RWPE1 (cell line): Measurements from ENCODE around the gene ZNF628.

ENCODE experiments used
- CTCF ChIA-PET: fragments of 350-600 bp; sonication (Branson Sonifier 250); formaldehyde crosslinking; extraction: SDS; loops from one replicate; lab custom pipeline; 2021; lab: Yijun Ruan, JAX
- POLR2A ChIA-PET: fragments of 400-600 bp; formaldehyde crosslinking; extraction: SDS; loops from one replicate; lab custom pipeline; 2020; ENCODE audit warnings: antibody characterized with exemption; ENCODE audit not compliant: low non-redundant PET; lab: Yijun Ruan, JAX
- DNase-seq: peaks from one replicate; pipeline ENCODE4 v3.0.0; 2012; ENCODE audit warnings: low spot score
- H3K27ac ChIP-seq: fragments of 450-650 bp; 2 replicates; pipeline ENCODE4 v1.5.1; 2017
- CTCF ChIP-seq: fragments of 450-650 bp; conservative IDR thresholded peaks from 2 replicates; pipeline ENCODE4 v1.5.1; 2017; ENCODE audit warnings: low read depth, mild to moderate bottlenecking

Gene ZNF628

GRCh38 chr19:55490478-55491432 lies 14.3 kb downstream of the ZNF628 start:
- no peak for TF ChIP-seq CTCF
- CTCF ChIA-PET, result interaction anchor here (0.6 to 1.7 kb wide), 2 partner anchors 13 to 212 kb away, joined by 3 to 11 read pairs; no protein-coding TSS in a partner anchor
- POLR2A ChIA-PET, result interaction anchor here (0.6 kb wide), 1 partner anchor 134 kb away, joined by 3 read pairs; the partner anchor contains the start of gene ZNF784
- H3K27ac ChIP-seq, result peak overlapping the region; percentile 99
- DNase-seq, result no peak

- ChIA-PET POLR2A (interaction anchor here (0.6 kb wide), 1 partner anchor 133 kb away, joined by 3 read pairs; the partner anchor contains the start of gene ZNF784), CTCF (interaction anchor here (0.6 to 1.7 kb wide), 3 partner anchors 12 to 211 kb away, joined by 3 to 11 read pairs (median 3); no protein-coding TSS in a partner anchor)
- DNase-seq, result no peak
- H3K27ac ChIP-seq, result peak overlapping the region; percentile 99
- TF ChIP-seq CTCF, result no peak
Observed at GRCh38 chr19:55491546-55492360, 15.3 kb downstream of the ZNF628 start.

- H3K27ac ChIP-seq, result peak overlapping the region; percentile 99
- TF ChIP-seq CTCF, result no peak
- no peak for DNase-seq
- ChIA-PET CTCF (interaction anchor here (0.6 to 1.7 kb wide), 2 partner anchors 11 to 13 kb away, joined by 3 to 11 read pairs; no protein-coding TSS in a partner anchor), POLR2A (no interaction called here)
Observed at GRCh38 chr19:55492362-55492944, 16.0 kb downstream of the ZNF628 start.

- CTCF ChIA-PET, result interaction anchor here (0.5 to 1.3 kb wide), 2 partner anchors 10 to 123 kb away, joined by 3 to 5 read pairs; partner anchors contain the start of gene IL11
- no peak for DNase-seq
- POLR2A ChIA-PET, result no interaction called here
- H3K27ac ChIP-seq, result peak overlapping the region; percentile 10; the same call in 1 of the 2 replicates
- TF ChIP-seq CTCF, result no peak
Observed at GRCh38 chr19:55493052-55493644, 16.7 kb downstream of the ZNF628 start.

- POLR2A ChIA-PET, result no interaction called here
- CTCF ChIA-PET, result interaction anchor here (0.9 to 1.3 kb wide), 2 partner anchors 10 to 17 kb away, joined by 3 to 5 read pairs; partner anchors contain the start of gene ZNF628
- no peak for TF ChIP-seq CTCF
- H3K27ac ChIP-seq, result peak overlapping the region; percentile 10; the same call in 1 of the 2 replicates
- no peak for DNase-seq
Observed at GRCh38 chr19:55493645-55494171, 17.3 kb downstream of the ZNF628 start.
